Kidney epithelial cell (primary cell): ENCODE results near the gene FCRL4. TPM values are rescaled to one million over a fixed set of nuclear protein-coding genes. Genes with fewer than 3 reads are reported as not detected.

Experiments used
- DNase-seq: peaks from one replicate; pipeline ENCODE4 v3.0.0-alpha.2; 2010; ENCODE audit warnings: low read depth
- H3K27me3 ChIP-seq: 2 replicates; pipeline ENCODE4 v1.6.0; 2011; ENCODE audit warnings: low read length; ENCODE audit not compliant: control insufficient read depth, insufficient read depth
- H3K36me3 ChIP-seq: 2 replicates; pipeline ENCODE4 v1.5.1; 2011; ENCODE audit warnings: low read length; ENCODE audit not compliant: control insufficient read depth, insufficient read depth
- H3K4me3 ChIP-seq: 2 replicates; pipeline ENCODE4 v1.5.1; 2011; ENCODE audit warnings: low read depth, mild to moderate bottlenecking, control low read depth, low read length
- total RNA-seq: library from RNA; depleted of rRNA; stranded (reverse); fragments of >200 nt; gene quantifications from 2 replicates; pipeline ENCODE4 v1.2.3, GENCODE V29; 2015
- TF ChIP-seq, protein P1 (sequence below): IDR thresholded peaks from 2 replicates; pipeline ENCODE4 v1.5.1; 2011; ENCODE audit warnings: mild to moderate bottlenecking, moderate library complexity, low read length, control low read depth, inconsistent platforms; ENCODE audit not compliant: insufficient read depth, poor library complexity, severe bottlenecking

FCRL4 gene
- total RNA-seq, 1 donor from 2014 or later, result not detected

GRCh38 chr1:157523774-157524493 is 74.0 kb downstream of the FCRL4 start:
- TF ChIP-seq, protein P1, sequence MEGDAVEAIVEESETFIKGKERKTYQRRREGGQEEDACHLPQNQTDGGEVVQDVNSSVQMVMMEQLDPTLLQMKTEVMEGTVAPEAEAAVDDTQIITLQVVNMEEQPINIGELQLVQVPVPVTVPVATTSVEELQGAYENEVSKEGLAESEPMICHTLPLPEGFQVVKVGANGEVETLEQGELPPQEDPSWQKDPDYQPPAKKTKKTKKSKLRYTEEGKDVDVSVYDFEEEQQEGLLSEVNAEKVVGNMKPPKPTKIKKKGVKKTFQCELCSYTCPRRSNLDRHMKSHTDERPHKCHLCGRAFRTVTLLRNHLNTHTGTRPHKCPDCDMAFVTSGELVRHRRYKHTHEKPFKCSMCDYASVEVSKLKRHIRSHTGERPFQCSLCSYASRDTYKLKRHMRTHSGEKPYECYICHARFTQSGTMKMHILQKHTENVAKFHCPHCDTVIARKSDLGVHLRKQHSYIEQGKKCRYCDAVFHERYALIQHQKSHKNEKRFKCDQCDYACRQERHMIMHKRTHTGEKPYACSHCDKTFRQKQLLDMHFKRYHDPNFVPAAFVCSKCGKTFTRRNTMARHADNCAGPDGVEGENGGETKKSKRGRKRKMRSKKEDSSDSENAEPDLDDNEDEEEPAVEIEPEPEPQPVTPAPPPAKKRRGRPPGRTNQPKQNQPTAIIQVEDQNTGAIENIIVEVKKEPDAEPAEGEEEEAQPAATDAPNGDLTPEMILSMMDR, result no peak
- no peaks in the 10 kb centered on the region for H3K36me3 ChIP-seq
- no peak for DNase-seq
- H3K4me3 ChIP-seq, result no peak overlapping the region
- H3K27me3 ChIP-seq, result no peaks in the 10 kb centered on the region

Other genes starting within 250 kb of the FCRL4 start
- not detected in 2 replicates for gene FCRL5, start 45.6 kb downstream of the FCRL4 start, total RNA-seq
- gene FCRL3, start 102.7 kb upstream of the FCRL4 start, total RNA-seq, result not detected in 2 replicates
- not detected in 2 replicates for gene FCRL2, start 179.0 kb upstream of the FCRL4 start, total RNA-seq
- not detected in 2 replicates for gene FCRL1, start 222.0 kb upstream of the FCRL4 start, total RNA-seq
- gene CD5L, start 243.7 kb upstream of the FCRL4 start, total RNA-seq, result not detected in 2 replicates